Testis (tissue), 3 donors: ENCODE measurements around the gene GABRQ. TPM values are rescaled to one million over a fixed set of nuclear protein-coding genes. Genes with fewer than 3 reads are reported as not detected.
"Not testable (repeated sequence)": the region's sequence is repeated elsewhere in the genome, so short reads cannot be mapped to it uniquely, and the experiment has no call there.

ENCODE experiments used
- DNase-seq: peaks from one replicate; pipeline ENCODE4 v3.0.0-alpha.2; 2019
- H3K27ac ChIP-seq, 2 donors: fragments of 200-600 bp; sonication (generic); one replicate each; pipeline ENCODE4 v1.5.1; 2019
- H3K27me3 ChIP-seq: fragments of 200-600 bp; sonication (generic); one replicate; pipeline ENCODE4 v1.5.1; 2019
- H3K36me3 ChIP-seq: fragments of 200-600 bp; sonication (generic); one replicate; pipeline ENCODE4 v1.5.1; 2017; ENCODE audit warnings: low read depth; ENCODE audit errors: missing control alignments
- H3K4me1 ChIP-seq: fragments of 200-600 bp; sonication (generic); one replicate; pipeline ENCODE4 v1.5.1; 2019
- H3K4me3 ChIP-seq, 2 donors: fragments of 200-600 bp; sonication (generic); one replicate each; pipeline ENCODE4 v1.5.1; 2017 to 2019
- H3K9me3 ChIP-seq: fragments of 200-600 bp; sonication (generic); one replicate; pipeline ENCODE4 v1.5.1; 2017
- POLR2A ChIP-seq: fragments of 450-650 bp; IDR thresholded peaks from one replicate; pipeline ENCODE4 v1.6.1; 2017; ENCODE audit warnings: antibody characterized with exemption, mild to moderate bottlenecking, moderate library complexity
- WGBS, 2 donors: methylation state at CpG; one replicate each; pipeline ENCODE4 v1.1.5; 2018; 5-methylcytosine and 5-hydroxymethylcytosine counted together
- intact Hi-C: fragments of 100-400 bp; cut with DNase I; formaldehyde crosslinking; loops from one replicate; pipeline ENCODE4 v1.15.1; 2023; ENCODE audit warnings: low total_unique reads
- polyA plus RNA-seq: library from polyadenylated mRNA; stranded (reverse); fragments of 350-450 nt; fragmentation: Illumina TruSeq; extraction: RNeasy Lipid Tissue Mini Kit (QIAGEN cat#74804); gene quantifications from one replicate; pipeline ENCODE4 v1.2.3, GENCODE V29; 2014; ENCODE audit warnings: low read depth, low replicate concordance; ENCODE audit not compliant: insufficient read depth
- total RNA-seq, 2 donors: library from RNA; depleted of rRNA; stranded (reverse); fragments of >200 nt; gene quantifications; one replicate each; pipeline ENCODE4 v1.2.3, GENCODE V29; 2016
- TF ChIP-seq, protein P1 (sequence below), 3 experiments: fragments of 450-650 bp in 2 of 3; fragments of 200-600 bp in 1 of 3; sonication (generic) in 1 of 3; IDR thresholded peaks; one replicate each; pipeline ENCODE4 v1.5.1; 2016 to 2019; ENCODE audit warnings: antibody characterized with exemption in 3 of 3, mild to moderate bottlenecking in 2 of 3, moderate library complexity in 1 of 3

Gene GABRQ
- total and polyA plus RNA-seq, 3 donors from 2014 or later, result 2.4 to 9.6 (median 3.5) TPM

DNA sequence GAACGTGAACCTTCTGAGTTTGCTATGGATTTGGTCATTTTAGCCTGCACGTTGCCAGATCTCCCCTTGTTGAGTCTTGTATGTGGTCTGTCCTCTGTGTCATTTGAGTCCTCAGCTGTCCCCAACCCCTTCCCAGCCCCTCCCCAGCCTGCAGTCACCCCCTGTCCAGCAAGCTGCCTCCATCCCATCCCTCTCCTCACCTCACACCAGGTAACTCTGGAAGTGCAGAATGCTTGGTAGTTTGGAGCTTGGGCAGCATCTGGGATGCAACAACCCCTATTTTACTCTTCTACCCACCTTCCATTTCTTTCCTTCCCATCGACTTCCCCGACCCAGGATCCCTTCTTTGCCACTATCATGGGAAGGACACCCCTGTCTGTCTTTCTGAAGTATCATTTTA lies 18.4 kb downstream of the GABRQ start:
- DNase-seq, result no peak
- 75 to 76% methylated on average over 4 of the region's 4 CpGs for WGBS, 2 donors
- no peak overlapping the region for H3K4me3 ChIP-seq
- no peaks in the 10 kb centered on the region for H3K27me3 ChIP-seq
- H3K27ac ChIP-seq, result no peak overlapping the region
- intact Hi-C loops, result no loop called here
- no peaks in the 10 kb centered on the region for H3K4me1 ChIP-seq
- no peak for TF ChIP-seq POLR2A
- TF ChIP-seq, protein P1, sequence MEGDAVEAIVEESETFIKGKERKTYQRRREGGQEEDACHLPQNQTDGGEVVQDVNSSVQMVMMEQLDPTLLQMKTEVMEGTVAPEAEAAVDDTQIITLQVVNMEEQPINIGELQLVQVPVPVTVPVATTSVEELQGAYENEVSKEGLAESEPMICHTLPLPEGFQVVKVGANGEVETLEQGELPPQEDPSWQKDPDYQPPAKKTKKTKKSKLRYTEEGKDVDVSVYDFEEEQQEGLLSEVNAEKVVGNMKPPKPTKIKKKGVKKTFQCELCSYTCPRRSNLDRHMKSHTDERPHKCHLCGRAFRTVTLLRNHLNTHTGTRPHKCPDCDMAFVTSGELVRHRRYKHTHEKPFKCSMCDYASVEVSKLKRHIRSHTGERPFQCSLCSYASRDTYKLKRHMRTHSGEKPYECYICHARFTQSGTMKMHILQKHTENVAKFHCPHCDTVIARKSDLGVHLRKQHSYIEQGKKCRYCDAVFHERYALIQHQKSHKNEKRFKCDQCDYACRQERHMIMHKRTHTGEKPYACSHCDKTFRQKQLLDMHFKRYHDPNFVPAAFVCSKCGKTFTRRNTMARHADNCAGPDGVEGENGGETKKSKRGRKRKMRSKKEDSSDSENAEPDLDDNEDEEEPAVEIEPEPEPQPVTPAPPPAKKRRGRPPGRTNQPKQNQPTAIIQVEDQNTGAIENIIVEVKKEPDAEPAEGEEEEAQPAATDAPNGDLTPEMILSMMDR (IDR thresholded peaks at IDR 0.05), result no peak
- no peaks in the 10 kb centered on the region for H3K36me3 ChIP-seq
- no peaks in the 10 kb centered on the region for H3K9me3 ChIP-seq

DNA sequence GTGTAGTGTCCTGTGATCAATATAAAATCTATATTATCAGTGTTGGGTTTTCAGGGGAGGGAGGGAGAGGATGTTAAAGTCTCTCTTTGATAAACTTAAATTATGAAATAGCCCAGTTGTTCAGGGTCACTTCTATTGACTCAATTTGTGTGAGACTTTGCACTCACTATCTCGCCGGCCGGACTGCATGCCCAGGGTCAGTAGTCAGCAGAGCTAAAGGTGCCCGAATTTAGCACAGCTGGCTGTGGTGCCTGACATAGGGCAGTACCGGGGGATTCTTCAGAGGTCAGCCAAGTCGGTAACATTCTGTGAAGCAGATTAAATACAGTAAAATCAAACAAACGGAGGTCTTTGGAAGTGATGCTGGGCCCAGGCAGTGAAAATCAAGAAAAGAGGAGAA lies 19.2 kb downstream of the GABRQ start:
- TF ChIP-seq POLR2A, result no peak
- TF ChIP-seq, protein P1 (IDR thresholded peaks at IDR 0.05), result no peak
- no peaks in the 10 kb centered on the region for H3K9me3 ChIP-seq
- H3K36me3 ChIP-seq, result no peaks in the 10 kb centered on the region
- H3K4me1 ChIP-seq, result no peaks in the 10 kb centered on the region
- no peaks in the 10 kb centered on the region for H3K27me3 ChIP-seq
- 73 to 87% methylated on average over 7 of the region's 7 CpGs for WGBS, 2 donors
- intact Hi-C loops, result no loop called here
- no peak overlapping the region for H3K27ac ChIP-seq
- DNase-seq, result no peak
- no peak overlapping the region for H3K4me3 ChIP-seq

DNA sequence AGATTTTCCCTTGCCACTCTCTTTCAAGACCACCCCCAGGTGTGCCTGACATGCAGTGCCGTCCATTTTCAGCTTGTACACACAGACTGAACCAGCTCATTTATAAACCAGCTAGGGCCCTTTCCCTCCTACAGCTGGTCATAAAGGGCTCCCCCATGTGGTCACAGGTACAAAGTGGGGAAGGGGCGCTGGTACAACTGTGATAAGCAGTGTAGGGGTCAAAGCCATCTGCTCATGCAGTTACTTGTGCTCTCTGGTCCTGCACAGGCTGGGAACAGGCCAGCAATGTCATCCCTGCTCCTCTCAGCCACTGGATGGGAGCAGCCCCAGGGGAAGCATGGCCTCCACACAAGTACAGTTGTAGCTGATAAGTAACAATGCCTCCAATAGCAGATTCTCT lies 20.6 kb downstream of the GABRQ start:
- Histone ChIP-seq H3K4me1 (no peaks in the 10 kb centered on the region), H3K27me3 (no peaks in the 10 kb centered on the region), H3K4me3 (no peak overlapping the region), H3K9me3 (no peaks in the 10 kb centered on the region), H3K27ac (no peak overlapping the region), H3K36me3 (no peaks in the 10 kb centered on the region)
- intact Hi-C loops, result no loop called here
- DNase-seq, result no peak
- whole genome bisulfite sequencing, 2 donors, result 43 to 49% methylated on average over 2 of the region's 2 CpGs
- TF ChIP-seq, protein P1 (IDR thresholded peaks at IDR 0.05), result no peak
- no peak for TF ChIP-seq POLR2A

DNA sequence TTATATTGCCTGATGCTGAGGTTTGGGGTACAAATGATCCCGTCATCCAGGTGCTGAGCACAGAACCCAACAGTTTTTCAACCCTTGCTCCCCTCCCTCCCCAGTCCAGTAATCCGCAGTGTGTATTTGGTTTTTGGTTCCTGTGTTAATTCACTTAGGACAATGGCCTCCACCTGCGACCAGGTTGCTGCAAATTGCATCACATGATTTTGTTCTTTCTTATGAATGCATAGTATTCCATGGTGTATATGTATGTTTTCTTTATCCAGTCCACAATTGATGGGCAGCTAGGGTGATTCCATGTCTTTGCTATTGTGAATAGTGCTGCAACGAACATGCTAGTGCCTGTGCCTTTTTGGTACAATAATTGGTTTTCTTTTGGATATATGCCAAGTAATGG lies 25.4 kb downstream of the GABRQ start:
- no peaks in the 10 kb centered on the region for H3K4me1 ChIP-seq
- no peak for TF ChIP-seq POLR2A
- TF ChIP-seq, protein P1 (IDR thresholded peaks at IDR 0.05), result no peak
- H3K27me3 ChIP-seq, result no peaks in the 10 kb centered on the region
- H3K9me3 ChIP-seq, result no peaks in the 10 kb centered on the region
- DNase-seq, result no peak
- no peak overlapping the region for H3K27ac ChIP-seq
- 60 to 94% methylated on average over 3 to 4 of the region's 4 CpGs for WGBS, 2 donors
- no peak overlapping the region for H3K4me3 ChIP-seq
- H3K36me3 ChIP-seq, result no peaks in the 10 kb centered on the region
- intact Hi-C loops, result no loop called here

DNA sequence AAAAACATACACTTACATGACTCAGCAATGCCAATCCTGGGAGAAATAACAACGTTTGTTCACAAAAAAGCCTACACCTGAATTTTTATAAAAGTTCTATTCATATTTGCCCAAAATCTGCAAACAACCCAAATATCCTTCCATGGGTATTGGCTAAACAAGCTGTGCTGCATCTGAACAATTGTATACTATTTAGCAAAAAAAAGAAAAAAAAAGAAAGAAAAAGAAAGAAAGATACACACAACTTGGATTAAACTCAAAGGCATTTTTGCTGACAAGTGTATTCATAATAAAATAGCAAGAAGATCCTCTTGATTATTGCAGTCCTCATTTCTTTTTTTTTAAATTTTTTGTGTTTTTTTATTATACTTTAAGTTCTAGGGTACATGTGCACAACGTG lies 36.4 kb downstream of the GABRQ start:
- intact Hi-C loops, result no loop called here
- DNase-seq, result no peak
- H3K36me3 ChIP-seq, result no peaks in the 10 kb centered on the region
- H3K27ac ChIP-seq, result no peak overlapping the region
- H3K27me3 ChIP-seq, result no peaks in the 10 kb centered on the region
- no peaks in the 10 kb centered on the region for H3K9me3 ChIP-seq
- no peak overlapping the region for H3K4me3 ChIP-seq
- WGBS, 2 donors, result 90 to 98% methylated on average over 1 to 2 of the region's 2 CpGs
- TF ChIP-seq POLR2A, result no peak
- TF ChIP-seq, protein P1 (IDR thresholded peaks at IDR 0.05), result no peak
- H3K4me1 ChIP-seq, result no peaks in the 10 kb centered on the region

DNA sequence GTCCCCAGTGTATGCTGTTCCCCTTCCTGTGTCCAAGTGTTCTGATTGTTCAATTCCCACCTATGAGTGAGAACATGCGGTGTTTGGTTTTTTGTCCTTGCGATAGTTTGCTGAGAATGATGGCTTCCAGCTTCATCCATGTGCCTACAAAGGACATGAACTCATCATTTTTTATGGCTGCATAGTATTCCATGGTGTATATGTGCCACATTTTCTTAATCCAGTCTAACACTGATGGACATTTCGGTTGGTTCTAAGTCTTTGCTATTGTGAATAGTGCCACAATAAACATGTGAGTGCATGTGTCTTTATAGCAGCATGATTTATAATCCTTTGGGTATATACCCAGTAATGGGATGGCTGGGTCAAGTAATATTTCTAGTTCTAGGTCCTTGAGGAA lies 37.0 kb downstream of the GABRQ start:
- H3K9me3 ChIP-seq, intact Hi-C loops, H3K27ac ChIP-seq, H3K4me1 ChIP-seq, H3K4me3 ChIP-seq, DNase-seq, H3K36me3 ChIP-seq, H3K27me3 ChIP-seq: not testable (repeated sequence)
- 92 to 93% methylated on average over 3 of the region's 3 CpGs for WGBS, 2 donors

DNA sequence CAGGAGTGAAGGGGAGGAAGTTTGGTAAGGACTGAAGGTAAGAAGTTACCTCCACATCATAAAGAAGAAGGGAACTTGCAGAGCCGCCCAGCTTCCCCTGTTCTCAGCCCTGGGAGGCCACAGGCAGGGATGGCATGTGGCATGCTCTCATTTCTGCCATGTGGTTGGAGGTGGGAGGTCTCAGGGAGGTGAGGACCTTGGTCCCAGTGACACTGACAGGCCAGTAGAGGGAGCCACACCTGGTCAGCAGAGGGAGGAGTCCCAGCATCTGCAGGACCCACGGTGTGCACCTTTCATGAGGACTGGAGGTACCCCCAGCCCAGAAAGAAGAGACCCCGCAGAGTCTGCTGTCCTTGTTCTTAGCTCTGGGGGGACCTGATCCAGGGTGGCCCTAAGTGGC lies 43.3 kb downstream of the GABRQ start:
- H3K27ac ChIP-seq, H3K9me3 ChIP-seq, H3K36me3 ChIP-seq, intact Hi-C loops, H3K4me3 ChIP-seq, H3K27me3 ChIP-seq, H3K4me1 ChIP-seq, DNase-seq: not testable (repeated sequence)
- WGBS, 2 donors, result no CpG with 5 or more reads among the region's 3 CpGs
